ENCODE data around the gene SLC9A9. TPM values are rescaled to one million over a fixed set of nuclear protein-coding genes. Genes with fewer than 3 reads are reported as not detected.
A peak's percentile ranks its signal among the peaks of the same experiment; 100 is the strongest.

The SLC9A9 gene
- total RNA-seq, 1 experiment from 2014 or later: 2.2 TPM

DNA sequence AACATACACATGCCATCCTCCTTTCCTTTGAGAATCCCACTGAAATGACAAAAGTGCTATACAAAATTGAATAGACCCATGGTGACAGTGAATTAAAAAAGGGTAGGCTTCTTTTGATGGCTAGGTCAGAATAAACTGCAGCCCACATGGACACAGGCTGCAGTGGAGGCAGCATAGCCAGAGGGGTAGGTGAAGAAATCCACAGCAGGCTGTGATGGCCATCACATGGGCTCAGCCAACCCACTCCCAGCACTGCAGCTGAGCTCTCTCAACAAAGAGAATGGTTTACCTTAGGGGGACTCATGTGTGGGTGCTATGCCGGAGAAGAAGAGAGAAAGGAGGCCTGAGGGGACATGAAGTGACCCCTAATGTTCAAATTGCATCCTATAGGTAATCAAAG lies 397.6 kb downstream of the SLC9A9 start:
- Histone ChIP-seq H3K4me3 (ENCODE audit: low read length) (no peak overlapping the region), H2AFZ (ENCODE audit: low read length) (peak overlapping the region; percentile 90), H3K27ac (ENCODE audit: low read length) (no peak overlapping the region), H3K4me1 (ENCODE audit: low read length) (peaks cover 13% of the 10 kb centered on the region), H3K27me3 (ENCODE audit: low read length) (no peaks in the 10 kb centered on the region), H3K9ac (ENCODE audit: low read length) (no peak overlapping the region), H3K79me2 (ENCODE audit: low read length) (no peaks in the 10 kb centered on the region), H3K9me2 (replicated peaks; ENCODE audit: insufficient read depth, low read length) (no peaks in the 10 kb centered on the region), H3K36me3 (ENCODE audit: insufficient read depth, low read length) (no peaks in the 10 kb centered on the region), H4K20me1 (ENCODE audit: insufficient read depth, low read depth, low read length) (no peaks in the 10 kb centered on the region), H3K9me3 (ENCODE audit: low read length) (no peaks in the 10 kb centered on the region), H3K4me2 (ENCODE audit: low read depth, low read length, poor library complexity, severe bottlenecking) (peak overlapping the region; percentile 18)
- DNase-seq: no peak

DNA sequence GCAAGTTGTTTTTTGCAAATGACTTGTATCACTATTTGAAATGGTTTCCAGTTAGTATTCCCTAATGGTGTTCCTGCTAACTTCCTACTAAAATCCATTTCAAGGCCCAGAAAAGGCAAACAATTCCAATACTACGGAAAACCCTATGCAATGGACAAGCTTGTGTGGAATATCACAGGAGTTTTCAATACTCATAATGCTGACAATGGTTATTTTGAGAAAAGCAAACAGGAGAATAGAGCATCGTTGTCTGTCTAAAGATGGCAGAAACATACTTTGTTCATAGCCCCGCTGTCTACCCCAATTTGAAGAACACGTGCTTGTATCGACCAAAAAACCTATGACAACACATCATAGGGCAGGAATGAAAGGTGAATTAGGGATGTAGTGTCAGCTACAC lies 400.8 kb downstream of the SLC9A9 start:
- no peak overlapping the region for H3K9ac ChIP-seq (ENCODE audit: low read length)
- H2AFZ ChIP-seq (ENCODE audit: low read length): no peak overlapping the region
- H3K9me2 ChIP-seq (replicated peaks; ENCODE audit: insufficient read depth, low read length): no peaks in the 10 kb centered on the region
- no peaks in the 10 kb centered on the region for H3K27me3 ChIP-seq (ENCODE audit: low read length)
- H3K4me3 ChIP-seq (ENCODE audit: low read length): no peak overlapping the region
- H3K4me2 ChIP-seq (ENCODE audit: low read depth, low read length, poor library complexity, severe bottlenecking): no peak overlapping the region
- no peaks in the 10 kb centered on the region for H3K36me3 ChIP-seq (ENCODE audit: insufficient read depth, low read length)
- no peaks in the 10 kb centered on the region for H3K9me3 ChIP-seq (ENCODE audit: low read length)
- H3K27ac ChIP-seq (ENCODE audit: low read length): no peak overlapping the region
- DNase-seq: no peak
- peaks cover 13% of the 10 kb centered on the region for H3K4me1 ChIP-seq (ENCODE audit: low read length)
- no peaks in the 10 kb centered on the region for H3K79me2 ChIP-seq (ENCODE audit: low read length)
- no peaks in the 10 kb centered on the region for H4K20me1 ChIP-seq (ENCODE audit: insufficient read depth, low read depth, low read length)

DNA sequence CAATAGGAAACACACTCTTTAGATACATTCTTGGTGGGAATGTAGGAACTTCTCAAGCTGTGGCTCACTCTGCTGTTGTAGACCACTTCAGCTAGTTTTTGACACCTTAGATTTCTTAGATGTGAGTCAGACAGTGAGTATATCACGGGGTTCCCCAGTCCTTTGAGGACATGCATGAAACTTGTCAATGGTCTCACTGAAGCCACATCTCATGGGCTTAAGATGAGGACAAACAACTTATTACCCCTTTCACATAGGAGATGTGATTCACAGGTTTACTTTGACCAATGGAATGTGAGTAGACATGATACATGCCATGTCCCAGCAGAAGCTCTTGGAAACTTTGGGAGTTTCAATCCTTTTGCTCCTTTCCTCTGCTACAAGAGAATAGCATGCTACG lies 403.1 kb downstream of the SLC9A9 start:
- no peak for DNase-seq
- Histone ChIP-seq H3K36me3 (ENCODE audit: insufficient read depth, low read length) (no peaks in the 10 kb centered on the region), H3K9me3 (ENCODE audit: low read length) (no peaks in the 10 kb centered on the region), H3K4me1 (ENCODE audit: low read length) (peaks cover 6% of the 10 kb centered on the region), H3K9me2 (replicated peaks; ENCODE audit: insufficient read depth, low read length) (no peaks in the 10 kb centered on the region), H3K27me3 (ENCODE audit: low read length) (0 out of 2 replicates have a peak, but pooled peaks cover 3% of the 10 kb centered on the region), H4K20me1 (ENCODE audit: insufficient read depth, low read depth, low read length) (no peaks in the 10 kb centered on the region), H3K27ac (ENCODE audit: low read length) (no peak overlapping the region), H3K9ac (ENCODE audit: low read length) (no peak overlapping the region), H3K4me3 (ENCODE audit: low read length) (no peak overlapping the region), H2AFZ (ENCODE audit: low read length) (no peak overlapping the region), H3K4me2 (ENCODE audit: low read depth, low read length, poor library complexity, severe bottlenecking) (no peak overlapping the region), H3K79me2 (ENCODE audit: low read length) (no peaks in the 10 kb centered on the region)

DNA sequence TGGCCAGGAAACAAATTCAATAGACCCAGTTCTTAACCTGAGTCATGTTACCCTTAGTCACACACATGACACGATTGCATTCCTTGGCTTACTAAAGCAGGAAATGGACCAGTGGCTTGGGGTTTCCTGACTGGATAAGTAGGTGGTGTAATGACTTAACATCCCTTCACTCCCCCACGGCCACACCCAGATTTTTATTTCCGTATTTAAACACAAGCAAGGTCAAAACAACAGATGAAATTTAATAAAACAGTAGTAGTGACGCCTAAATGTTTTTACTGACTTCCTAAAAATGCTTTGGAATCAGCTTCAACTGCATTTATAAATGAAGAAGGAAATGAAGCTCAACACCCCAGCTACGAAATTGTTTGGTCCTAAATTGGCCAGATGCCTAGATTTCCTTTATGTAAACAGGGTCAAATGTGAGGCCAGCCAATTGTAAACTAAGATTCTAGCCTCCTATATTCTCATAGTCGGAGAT lies 404.4 kb downstream of the SLC9A9 start:
- Histone ChIP-seq H3K9ac (ENCODE audit: low read length) (no peak overlapping the region), H3K4me2 (ENCODE audit: low read depth, low read length, poor library complexity, severe bottlenecking) (no peak overlapping the region), H3K4me1 (ENCODE audit: low read length) (peaks cover 18% of the 10 kb centered on the region), H3K4me3 (ENCODE audit: low read length) (no peak overlapping the region), H3K9me3 (ENCODE audit: low read length) (no peaks in the 10 kb centered on the region), H3K36me3 (ENCODE audit: insufficient read depth, low read length) (no peaks in the 10 kb centered on the region), H3K27ac (ENCODE audit: low read length) (no peak overlapping the region), H2AFZ (ENCODE audit: low read length) (no peak overlapping the region), H3K9me2 (replicated peaks; ENCODE audit: insufficient read depth, low read length) (no peaks in the 10 kb centered on the region), H3K79me2 (ENCODE audit: low read length) (no peaks in the 10 kb centered on the region), H4K20me1 (ENCODE audit: insufficient read depth, low read depth, low read length) (no peaks in the 10 kb centered on the region), H3K27me3 (ENCODE audit: low read length) (0 out of 2 replicates have a peak, but pooled peaks cover 3% of the 10 kb centered on the region)
- no peak for DNase-seq

DNA sequence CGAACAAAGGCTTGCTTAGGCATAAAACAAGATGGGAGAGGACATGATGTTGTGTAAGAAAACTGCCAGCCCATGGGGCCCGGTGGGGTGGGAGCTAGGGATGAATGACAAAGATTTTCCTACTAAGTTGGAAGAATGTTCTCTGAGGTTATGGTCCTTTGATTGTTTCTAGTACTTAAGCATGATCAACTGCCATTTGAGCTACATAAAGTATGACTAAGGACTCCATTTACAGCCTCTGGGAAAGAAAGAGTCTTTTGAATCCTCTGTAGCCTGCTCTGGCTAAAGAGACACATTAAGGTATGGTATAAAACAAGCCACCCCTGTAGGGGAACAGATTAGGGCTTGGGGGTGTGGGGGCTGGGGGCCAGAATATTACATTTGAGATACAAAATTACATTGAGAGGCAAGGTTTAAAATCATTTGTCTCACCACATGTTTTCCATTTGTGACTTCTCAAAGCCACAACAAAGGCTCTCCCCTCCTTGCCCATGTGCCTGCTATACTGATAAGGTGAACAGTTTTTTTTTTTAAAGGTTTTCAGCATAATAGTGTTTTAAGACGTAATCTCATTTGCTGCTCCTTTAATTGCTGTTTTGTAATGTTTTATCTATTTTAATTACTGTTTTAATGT lies 405.3 kb downstream of the SLC9A9 start:
- Histone ChIP-seq H3K79me2 (ENCODE audit: low read length) (no peaks in the 10 kb centered on the region), H4K20me1 (ENCODE audit: insufficient read depth, low read depth, low read length) (no peaks in the 10 kb centered on the region), H3K27me3 (ENCODE audit: low read length) (0 out of 2 replicates have a peak, but pooled peaks cover 3% of the 10 kb centered on the region), H3K36me3 (ENCODE audit: insufficient read depth, low read length) (no peaks in the 10 kb centered on the region), H3K4me1 (ENCODE audit: low read length) (peaks cover 28% of the 10 kb centered on the region), H3K27ac (ENCODE audit: low read length) (no peak overlapping the region), H3K9me3 (ENCODE audit: low read length) (no peaks in the 10 kb centered on the region), H3K9ac (ENCODE audit: low read length) (no peak overlapping the region), H3K9me2 (replicated peaks; ENCODE audit: insufficient read depth, low read length) (no peaks in the 10 kb centered on the region), H3K4me2 (ENCODE audit: low read depth, low read length, poor library complexity, severe bottlenecking) (no peak overlapping the region), H2AFZ (ENCODE audit: low read length) (no peak overlapping the region), H3K4me3 (ENCODE audit: low read length) (no peak overlapping the region)
- DNase-seq: no peak

DNA sequence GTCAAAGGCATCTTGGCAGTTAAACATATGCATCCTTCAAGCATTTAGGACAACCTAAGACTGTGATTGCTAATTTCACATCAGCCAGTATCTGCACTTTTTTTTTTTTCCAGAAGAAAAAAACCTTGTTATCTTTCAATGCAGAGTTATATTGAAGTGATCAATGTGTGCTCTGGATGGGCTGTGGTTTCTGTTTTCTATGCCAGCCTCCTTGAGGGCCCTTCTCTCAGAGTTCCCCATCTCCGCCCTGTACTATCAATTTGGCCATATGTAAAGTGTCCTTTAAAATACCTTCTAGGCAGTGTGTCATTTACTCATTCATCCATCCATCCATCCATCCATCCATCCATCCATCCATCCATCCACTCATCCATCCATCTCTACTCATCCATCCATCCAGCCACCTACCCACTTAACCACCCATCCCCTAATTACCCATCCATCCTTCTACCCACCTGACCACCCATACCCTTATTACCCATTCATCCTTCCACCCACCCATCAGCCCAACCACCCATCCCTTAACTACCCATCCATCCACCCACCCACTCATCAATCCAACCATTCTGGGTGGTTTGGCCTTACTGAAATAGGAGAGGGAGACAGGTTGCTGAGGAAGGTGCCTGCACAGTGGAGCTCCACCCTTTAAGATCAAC lies 406.6 kb downstream of the SLC9A9 start:
- H3K4me3 ChIP-seq (ENCODE audit: low read length): no peak overlapping the region
- no peaks in the 10 kb centered on the region for H4K20me1 ChIP-seq (ENCODE audit: insufficient read depth, low read depth, low read length)
- H3K4me1 ChIP-seq (ENCODE audit: low read length): peaks cover 29% of the 10 kb centered on the region
- DNase-seq: no peak
- H3K9me2 ChIP-seq (replicated peaks; ENCODE audit: insufficient read depth, low read length): no peaks in the 10 kb centered on the region
- no peak overlapping the region for H3K4me2 ChIP-seq (ENCODE audit: low read depth, low read length, poor library complexity, severe bottlenecking)
- 0 out of 2 replicates have a peak, but pooled peaks cover 3% of the 10 kb centered on the region for H3K27me3 ChIP-seq (ENCODE audit: low read length)
- H3K27ac ChIP-seq (ENCODE audit: low read length): no peak overlapping the region
- H3K9ac ChIP-seq (ENCODE audit: low read length): no peak overlapping the region
- no peak overlapping the region for H2AFZ ChIP-seq (ENCODE audit: low read length)
- H3K79me2 ChIP-seq (ENCODE audit: low read length): no peaks in the 10 kb centered on the region
- no peaks in the 10 kb centered on the region for H3K36me3 ChIP-seq (ENCODE audit: insufficient read depth, low read length)
- no peaks in the 10 kb centered on the region for H3K9me3 ChIP-seq (ENCODE audit: low read length)

DNA sequence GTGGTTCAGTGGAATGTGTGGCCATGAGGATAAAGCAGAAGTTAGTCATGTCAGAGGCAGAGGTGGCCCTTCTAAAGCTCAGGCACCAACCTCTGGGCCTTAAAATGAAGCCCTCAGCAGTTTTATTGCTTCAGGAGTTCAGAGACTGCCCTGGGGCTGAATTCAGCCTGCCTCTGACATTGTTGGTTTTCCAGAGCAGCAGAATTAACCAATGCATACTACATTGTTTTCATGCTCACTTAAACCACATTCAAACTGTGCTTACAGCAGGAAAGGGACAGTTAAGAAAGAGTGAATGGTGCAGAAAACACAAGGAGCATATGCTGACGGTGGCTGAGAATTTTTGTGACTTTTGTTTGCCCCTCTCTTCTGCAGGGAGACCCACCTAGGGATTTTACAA lies 408.5 kb downstream of the SLC9A9 start:
- Histone ChIP-seq H3K4me3 (ENCODE audit: low read length) (no peak overlapping the region), H3K4me1 (ENCODE audit: low read length) (peaks cover 38% of the 10 kb centered on the region), H2AFZ (ENCODE audit: low read length) (peak overlapping the region; percentile 39; the same call in 1 of the 2 replicates), H4K20me1 (ENCODE audit: insufficient read depth, low read depth, low read length) (no peaks in the 10 kb centered on the region), H3K9me2 (replicated peaks; ENCODE audit: insufficient read depth, low read length) (no peaks in the 10 kb centered on the region), H3K9ac (ENCODE audit: low read length) (peak overlapping the region; percentile 53), H3K9me3 (ENCODE audit: low read length) (no peaks in the 10 kb centered on the region), H3K79me2 (ENCODE audit: low read length) (no peaks in the 10 kb centered on the region), H3K27me3 (ENCODE audit: low read length) (0 out of 2 replicates have a peak, but pooled peaks cover 3% of the 10 kb centered on the region), H3K4me2 (ENCODE audit: low read depth, low read length, poor library complexity, severe bottlenecking) (no peak overlapping the region), H3K36me3 (ENCODE audit: insufficient read depth, low read length) (no peaks in the 10 kb centered on the region), H3K27ac (ENCODE audit: low read length) (peak overlapping the region; percentile 83)
- no peak for DNase-seq

DNA sequence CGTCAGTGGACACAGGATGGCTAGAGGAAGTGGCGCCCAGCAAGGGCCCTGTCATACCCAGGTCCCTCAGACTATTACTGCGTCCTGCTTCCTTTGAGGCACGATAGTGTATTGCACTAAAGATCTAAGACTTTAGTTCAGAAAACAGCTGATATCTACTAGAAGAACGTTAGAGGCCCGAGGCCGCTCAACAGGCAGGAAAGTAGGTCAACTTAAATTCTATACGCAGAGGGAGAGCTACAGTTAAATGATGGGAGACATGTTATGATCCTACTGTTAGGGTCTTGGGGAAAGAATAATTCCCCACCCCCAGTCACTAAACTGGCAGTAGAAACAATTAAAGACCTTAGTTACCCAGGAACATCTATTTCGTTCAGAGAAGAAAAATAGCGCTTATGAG lies 410.9 kb downstream of the SLC9A9 start:
- no peak overlapping the region for H3K27ac ChIP-seq (ENCODE audit: low read length)
- peaks cover 51% of the 10 kb centered on the region for H3K4me1 ChIP-seq (ENCODE audit: low read length)
- no peak overlapping the region for H3K4me2 ChIP-seq (ENCODE audit: low read depth, low read length, poor library complexity, severe bottlenecking)
- no peak for DNase-seq
- H3K4me3 ChIP-seq (ENCODE audit: low read length): no peak overlapping the region
- no peaks in the 10 kb centered on the region for H3K9me2 ChIP-seq (replicated peaks; ENCODE audit: insufficient read depth, low read length)
- no peak overlapping the region for H3K9ac ChIP-seq (ENCODE audit: low read length)
- 0 out of 2 replicates have a peak, but pooled peaks cover 3% of the 10 kb centered on the region for H3K27me3 ChIP-seq (ENCODE audit: low read length)
- no peaks in the 10 kb centered on the region for H4K20me1 ChIP-seq (ENCODE audit: insufficient read depth, low read depth, low read length)
- no peaks in the 10 kb centered on the region for H3K36me3 ChIP-seq (ENCODE audit: insufficient read depth, low read length)
- H3K9me3 ChIP-seq (ENCODE audit: low read length): no peaks in the 10 kb centered on the region
- no peak overlapping the region for H2AFZ ChIP-seq (ENCODE audit: low read length)
- H3K79me2 ChIP-seq (ENCODE audit: low read length): no peaks in the 10 kb centered on the region
